Karpas-422 (cell line): ENCODE results near the gene MKI67. TPM values are rescaled to one million over a fixed set of nuclear protein-coding genes. Genes with fewer than 3 reads are reported as not detected.
A peak's percentile ranks its signal among the peaks of the same experiment; 100 is the strongest.

Experiments
- DNase-seq: peaks from one replicate; pipeline ENCODE4 v3.0.0-alpha.2; 2015
- H2AFZ ChIP-seq: fragments of 200-600 bp; sonication (generic); 2 replicates; pipeline ENCODE4 v1.6.1; 2014; ENCODE audit warnings: antibody characterized with exemption, low read length, mixed read lengths
- H3K27ac ChIP-seq: fragments of 200-600 bp; sonication (generic); 2 replicates; pipeline ENCODE4 v1.5.1; 2014; ENCODE audit warnings: mild to moderate bottlenecking, low read length, moderate library complexity
- H3K27me3 ChIP-seq: fragments of 200-600 bp; sonication (generic); 2 replicates; pipeline ENCODE4 v1.6.1; 2014; ENCODE audit warnings: low read length, mixed read lengths
- H3K36me3 ChIP-seq: fragments of 200-600 bp; sonication (generic); 2 replicates; pipeline ENCODE4 v1.6.1; 2014; ENCODE audit warnings: low read length, mixed read lengths; ENCODE audit not compliant: insufficient read depth
- H3K4me1 ChIP-seq: fragments of 200-600 bp; sonication (generic); 2 replicates; pipeline ENCODE4 v1.6.1; 2014; ENCODE audit warnings: mild to moderate bottlenecking, low read length, mixed read lengths
- H3K4me2 ChIP-seq: fragments of 200-600 bp; sonication (generic); 2 replicates; pipeline ENCODE4 v1.6.1; 2014; ENCODE audit warnings: low read length, low read depth, mild to moderate bottlenecking; ENCODE audit not compliant: poor library complexity, severe bottlenecking
- H3K4me3 ChIP-seq: fragments of 200-600 bp; sonication (generic); 2 replicates; pipeline ENCODE4 v1.5.1; 2014; ENCODE audit warnings: mild to moderate bottlenecking, antibody characterized with exemption, low read length, mixed read lengths
- H3K79me2 ChIP-seq: fragments of 200-600 bp; sonication (generic); 2 replicates; pipeline ENCODE4 v1.6.1; 2014; ENCODE audit warnings: mild to moderate bottlenecking, low read length, mixed read lengths
- H3K9ac ChIP-seq: fragments of 200-600 bp; sonication (generic); 2 replicates; pipeline ENCODE4 v1.6.0; 2014; ENCODE audit warnings: low read length
- H3K9me2 ChIP-seq: fragments of 200-600 bp; sonication (generic), shearing (Covaris generic); replicated peaks from 2 replicates; pipeline ENCODE4 v1.6.0; 2014; ENCODE audit warnings: mild to moderate bottlenecking, low read length, moderate library complexity; ENCODE audit not compliant: insufficient read depth
- H3K9me3 ChIP-seq: fragments of 300-700, 200-600 bp; sonication (generic); 2 replicates; pipeline ENCODE4 v1.6.1; 2014; ENCODE audit warnings: low read length, mixed read lengths
- H4K20me1 ChIP-seq: fragments of 200-600 bp; sonication (generic); 2 replicates; pipeline ENCODE4 v1.6.1; 2014; ENCODE audit warnings: mild to moderate bottlenecking, antibody characterized with exemption, low read length, low read depth; ENCODE audit not compliant: insufficient read depth
- total RNA-seq: library from RNA; depleted of rRNA; stranded (reverse); fragments of >200 nt; shearing (Covaris generic); gene quantifications from 2 replicates; pipeline ENCODE4 v1.2.3, GENCODE V29; 2014; ENCODE audit warnings: low replicate concordance

MKI67 gene
- total RNA-seq, 1 experiment from 2014 or later, result 23.7 TPM

DNA sequence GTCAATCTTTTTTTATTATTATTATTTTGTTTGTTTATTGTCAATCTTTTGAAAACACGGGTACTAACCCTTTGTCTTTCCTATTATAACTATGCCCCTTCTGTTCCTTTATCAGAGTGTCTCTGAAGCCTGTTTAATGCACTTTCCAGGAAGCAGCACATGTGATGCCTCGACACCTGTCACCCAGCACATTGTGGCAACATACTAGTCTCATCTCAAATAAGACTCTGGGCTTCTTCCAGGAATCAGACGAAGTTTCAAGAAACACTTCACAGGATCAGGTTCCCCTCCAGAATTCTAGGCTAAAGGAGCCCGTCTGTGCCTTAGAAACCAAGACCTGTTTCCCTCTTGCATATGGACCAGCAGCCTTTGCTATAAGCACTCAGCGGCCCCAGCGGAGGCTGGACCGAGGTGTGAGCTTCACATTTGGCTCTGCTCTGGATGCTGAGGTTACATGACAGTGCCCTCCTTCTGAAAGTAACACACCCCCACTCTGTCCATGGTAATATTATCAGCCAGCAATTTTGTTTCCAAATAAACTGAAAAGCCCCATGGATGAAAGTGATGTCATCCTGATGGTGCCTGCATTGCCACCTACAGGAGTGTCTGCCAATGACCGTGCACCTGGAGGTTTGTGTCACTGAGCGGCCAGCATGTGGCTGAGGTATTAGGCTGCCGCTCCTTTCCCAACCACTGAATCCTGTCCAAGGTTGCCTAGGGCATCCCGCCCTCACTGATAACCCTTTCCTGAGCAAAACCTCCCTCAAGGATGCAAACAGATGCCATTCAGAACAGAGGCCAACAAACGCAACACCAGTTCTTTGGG, 38.1 kb downstream of the MKI67 start:
- peak; percentile 54 for DNase-seq
- Histone ChIP-seq H3K9ac (no peak overlapping the region), H3K9me2 (no peaks in the 10 kb centered on the region), H2AFZ (no peak overlapping the region), H4K20me1 (no peaks in the 10 kb centered on the region), H3K27ac (no peak overlapping the region), H3K9me3 (no peaks in the 10 kb centered on the region), H3K4me1 (peaks cover 9% of the 10 kb centered on the region), H3K4me2 (no peak overlapping the region), H3K4me3 (no peak overlapping the region), H3K79me2 (no peaks in the 10 kb centered on the region), H3K36me3 (no peaks in the 10 kb centered on the region), H3K27me3 (no peaks in the 10 kb centered on the region)

DNA sequence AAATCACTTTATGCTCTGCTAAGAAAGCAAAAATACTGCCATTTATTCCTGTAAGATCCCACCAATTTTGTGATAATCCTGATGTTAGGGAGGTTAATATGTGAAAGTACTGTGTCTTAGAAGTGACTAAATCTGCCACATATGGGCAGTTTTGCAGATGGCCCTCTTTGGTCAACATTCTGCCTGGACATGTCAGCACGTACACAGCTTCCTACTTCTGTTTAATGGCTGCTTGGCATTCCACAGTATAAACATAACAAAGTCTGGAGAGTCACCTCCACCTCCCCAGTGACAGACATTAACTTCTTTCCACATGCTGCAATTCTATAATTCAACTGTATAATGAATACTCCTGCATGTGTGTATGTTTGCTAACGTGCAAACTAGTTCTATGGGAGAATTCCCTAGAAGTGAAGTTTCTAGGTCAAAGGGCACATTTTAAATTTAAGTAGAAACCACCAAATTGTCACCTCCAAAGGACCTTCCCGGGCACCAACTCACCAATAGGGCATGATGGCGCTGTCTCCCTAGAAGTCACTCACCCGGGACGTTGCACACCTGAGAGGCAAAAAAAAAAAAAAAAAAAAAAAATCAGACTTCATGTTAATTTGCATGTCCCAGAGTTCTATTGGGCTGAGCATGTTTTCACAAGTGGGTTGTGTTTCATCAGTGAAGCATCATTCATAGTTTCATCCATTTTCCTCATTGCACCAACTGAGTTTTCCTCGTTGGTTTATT, 38.9 kb downstream of the MKI67 start:
- peak; percentile 41 for DNase-seq
- Histone ChIP-seq H3K27ac (no peak overlapping the region), H3K9me2 (no peaks in the 10 kb centered on the region), H3K4me2 (no peak overlapping the region), H3K4me1 (peaks cover 9% of the 10 kb centered on the region), H3K9me3 (no peaks in the 10 kb centered on the region), H2AFZ (no peak overlapping the region), H3K4me3 (no peak overlapping the region), H4K20me1 (no peaks in the 10 kb centered on the region), H3K79me2 (no peaks in the 10 kb centered on the region), H3K27me3 (no peaks in the 10 kb centered on the region), H3K36me3 (no peaks in the 10 kb centered on the region), H3K9ac (no peak overlapping the region)

DNA sequence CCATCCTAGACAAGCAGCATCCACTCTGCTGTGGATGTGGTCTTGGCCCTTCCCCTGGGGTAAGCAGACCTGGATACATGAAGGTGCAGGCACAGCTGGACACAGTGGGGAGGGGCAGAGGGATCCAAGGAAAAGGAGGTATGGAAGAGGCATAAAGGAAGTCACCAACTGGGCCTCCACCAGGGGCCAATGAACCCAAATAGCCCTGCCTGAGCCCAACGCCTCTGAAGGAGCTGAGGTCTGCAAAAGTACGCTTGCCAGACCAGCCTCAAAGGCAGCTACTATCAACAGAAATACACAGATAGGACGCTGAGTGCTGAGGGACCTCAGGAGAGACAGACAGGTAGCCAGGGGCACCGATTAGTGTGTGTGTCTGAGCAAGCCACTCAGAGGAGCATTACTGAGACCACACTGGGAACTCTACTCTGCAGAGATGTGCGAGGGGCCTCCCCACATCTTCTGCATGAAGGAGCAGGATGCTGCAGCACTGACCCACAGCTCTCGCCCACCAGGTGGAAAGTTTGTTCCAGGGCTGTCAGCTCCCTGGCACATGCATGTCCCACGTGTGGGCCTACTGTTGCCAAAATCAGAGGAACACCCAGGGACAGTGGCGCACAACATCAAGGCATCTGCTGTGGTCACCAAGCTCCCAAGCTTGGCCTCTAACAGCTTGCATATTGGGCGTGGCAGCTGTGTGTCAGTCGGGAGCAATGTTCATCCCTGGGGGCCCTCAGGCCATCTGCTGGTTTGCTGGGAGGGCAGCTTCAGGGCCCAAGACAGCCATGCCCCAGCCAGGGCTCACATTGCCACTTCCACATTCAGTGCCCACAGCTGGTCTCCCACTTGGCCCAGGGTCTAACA, 40.0 kb downstream of the MKI67 start:
- Histone ChIP-seq H3K9me2 (no peaks in the 10 kb centered on the region), H3K79me2 (no peaks in the 10 kb centered on the region), H3K9ac (no peak overlapping the region), H3K4me2 (no peak overlapping the region), H3K36me3 (no peaks in the 10 kb centered on the region), H3K9me3 (no peaks in the 10 kb centered on the region), H3K4me3 (no peak overlapping the region), H3K4me1 (peaks cover 9% of the 10 kb centered on the region), H4K20me1 (no peaks in the 10 kb centered on the region), H3K27ac (no peak overlapping the region), H2AFZ (no peak overlapping the region), H3K27me3 (no peaks in the 10 kb centered on the region)
- DNase-seq, result no peak

DNA sequence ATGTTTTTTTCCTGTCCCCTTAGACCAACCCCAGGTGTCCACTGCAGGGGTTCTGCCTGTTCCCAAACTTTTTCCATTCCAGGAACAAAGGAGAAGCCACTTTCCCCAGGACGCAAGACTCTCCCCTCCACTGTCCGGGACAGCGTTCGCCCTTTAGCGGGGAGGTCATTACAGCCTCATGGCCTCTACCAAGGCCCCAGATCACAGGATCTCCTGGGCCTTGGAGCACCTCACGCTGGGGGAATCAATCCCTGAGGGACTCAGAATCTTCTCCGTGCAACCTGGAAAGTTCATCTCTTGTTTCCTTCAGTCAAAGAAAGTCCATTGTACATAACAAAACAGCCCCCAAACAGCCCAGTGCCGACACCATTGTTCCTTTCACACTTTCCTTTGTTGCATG, 41.2 kb downstream of the MKI67 start:
- H3K9me3 ChIP-seq, result no peaks in the 10 kb centered on the region
- H3K27me3 ChIP-seq, result no peaks in the 10 kb centered on the region
- H4K20me1 ChIP-seq, result no peaks in the 10 kb centered on the region
- no peaks in the 10 kb centered on the region for H3K79me2 ChIP-seq
- no peak overlapping the region for H3K27ac ChIP-seq
- H3K36me3 ChIP-seq, result no peaks in the 10 kb centered on the region
- no peak overlapping the region for H2AFZ ChIP-seq
- DNase-seq, result no peak
- no peak overlapping the region for H3K4me3 ChIP-seq
- no peaks in the 10 kb centered on the region for H3K9me2 ChIP-seq
- H3K4me1 ChIP-seq, result peaks cover 9% of the 10 kb centered on the region
- H3K9ac ChIP-seq, result no peak overlapping the region
- no peak overlapping the region for H3K4me2 ChIP-seq

DNA sequence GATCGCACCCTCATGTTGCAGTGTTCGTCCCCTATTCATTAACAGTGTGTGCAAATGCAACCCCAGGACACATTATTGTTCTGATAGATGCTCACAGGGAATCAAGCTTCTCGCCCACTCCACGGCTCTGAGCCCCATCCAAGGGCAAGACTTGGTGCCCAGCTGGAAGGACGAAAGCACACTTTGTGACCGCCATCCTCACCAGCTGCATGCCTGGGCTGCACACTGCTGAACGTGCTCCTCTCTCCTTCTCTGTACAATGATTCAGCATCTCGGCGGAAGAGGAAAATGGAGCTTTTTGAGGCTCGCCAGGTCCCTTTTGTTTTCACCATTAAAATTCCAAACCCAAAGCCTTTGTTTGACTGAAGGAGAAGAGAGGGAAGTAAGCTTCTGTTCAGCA, 41.9 kb downstream of the MKI67 start:
- Histone ChIP-seq H3K4me2 (no peak overlapping the region), H3K36me3 (no peaks in the 10 kb centered on the region), H3K9me3 (no peaks in the 10 kb centered on the region)

DNA sequence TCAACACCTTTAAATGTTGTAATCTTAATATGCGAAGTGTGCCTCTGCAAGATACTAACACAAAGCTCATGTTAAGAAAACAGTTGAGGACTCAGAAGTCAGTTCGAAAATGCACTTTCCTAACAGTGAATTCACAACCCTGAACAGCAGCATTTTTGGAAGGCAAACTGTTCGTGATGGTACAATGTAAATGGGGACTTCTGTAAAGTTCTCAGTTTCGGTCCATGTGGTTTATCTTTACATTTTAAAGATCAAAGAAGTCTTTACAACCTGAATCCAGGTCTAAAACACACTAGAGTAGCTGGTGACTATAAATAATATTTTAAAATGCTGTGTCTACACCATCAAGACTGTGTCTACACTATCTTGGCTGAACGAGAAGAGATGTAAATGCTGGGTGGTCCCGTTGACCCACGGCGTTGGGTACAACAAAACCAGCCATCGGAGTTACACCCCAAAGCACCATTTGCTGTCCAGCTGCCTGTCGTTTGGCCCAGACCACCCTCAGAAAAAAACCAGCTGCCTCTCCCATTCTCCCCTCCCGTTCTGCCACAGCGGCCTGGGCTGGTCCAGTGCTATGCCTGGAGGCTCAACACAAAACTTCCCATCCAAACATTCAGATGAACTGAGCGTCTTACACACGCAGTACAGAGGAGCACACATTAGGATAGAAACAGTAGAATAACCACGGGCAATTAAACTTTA, 42.9 kb downstream of the MKI67 start:
- Histone ChIP-seq H3K36me3 (no peaks in the 10 kb centered on the region), H3K9ac (no peak overlapping the region), H3K9me3 (no peaks in the 10 kb centered on the region), H3K9me2 (no peaks in the 10 kb centered on the region), H3K4me1 (peaks cover 9% of the 10 kb centered on the region; the same call in 1 of the 2 replicates), H3K4me3 (no peak overlapping the region), H3K27ac (no peak overlapping the region), H2AFZ (no peak overlapping the region), H3K4me2 (no peak overlapping the region), H4K20me1 (no peaks in the 10 kb centered on the region), H3K79me2 (no peaks in the 10 kb centered on the region), H3K27me3 (no peaks in the 10 kb centered on the region)
- DNase-seq, result no peak

More for the DNA sequence above, 41.9 kb downstream of the MKI67 start:
- H3K4me1 ChIP-seq, result peaks cover 9% of the 10 kb centered on the region
- no peak overlapping the region for H2AFZ ChIP-seq
- no peak overlapping the region for H3K4me3 ChIP-seq
- DNase-seq, result no peak
- no peaks in the 10 kb centered on the region for H4K20me1 ChIP-seq
- H3K9me2 ChIP-seq, result no peaks in the 10 kb centered on the region
- H3K79me2 ChIP-seq, result no peaks in the 10 kb centered on the region
- no peak overlapping the region for H3K9ac ChIP-seq
- H3K27me3 ChIP-seq, result no peaks in the 10 kb centered on the region
- no peak overlapping the region for H3K27ac ChIP-seq

DNA sequence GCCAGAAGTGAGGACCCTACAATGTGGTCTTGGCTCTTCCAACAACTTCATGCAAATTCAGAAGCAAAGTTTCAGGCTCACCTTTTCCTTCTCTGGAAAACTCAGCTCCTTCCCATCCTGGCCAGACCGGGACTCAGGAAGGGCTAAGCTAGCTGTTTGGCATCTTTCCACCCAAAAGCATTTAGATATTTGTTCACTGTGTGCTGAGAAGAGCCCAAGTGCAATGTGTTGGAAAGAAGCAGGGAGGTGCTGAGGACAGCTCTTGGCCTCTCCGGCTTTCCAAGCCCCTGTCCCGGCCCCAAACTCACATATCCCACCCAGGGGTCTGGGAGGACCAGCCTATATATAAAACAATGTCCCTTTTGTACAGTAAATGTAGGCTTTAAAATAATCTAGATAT, 44.5 kb downstream of the MKI67 start:
- Histone ChIP-seq H3K27ac (no peak overlapping the region), H4K20me1 (no peaks in the 10 kb centered on the region), H3K4me1 (no peaks in the 10 kb centered on the region), H3K4me2 (no peak overlapping the region), H3K79me2 (no peaks in the 10 kb centered on the region), H3K9ac (no peak overlapping the region), H3K9me3 (no peaks in the 10 kb centered on the region), H3K9me2 (no peaks in the 10 kb centered on the region), H2AFZ (no peak overlapping the region), H3K36me3 (no peaks in the 10 kb centered on the region), H3K4me3 (no peak overlapping the region), H3K27me3 (no peaks in the 10 kb centered on the region)
- no peak for DNase-seq
